GM21619 (cell line): ENCODE data around the gene TMEM185B.
"Not testable (repeated sequence)": the region's sequence is repeated elsewhere in the genome, so short reads cannot be mapped to it uniquely, and the experiment has no call there.

Experiments
- ATAC-seq: cut with Tn5 transposase; IDR thresholded peaks from one replicate; pipeline ENCODE4 v1.9.1; 2021; ENCODE audit not compliant: unreplicated experiment

The TMEM185B gene

GRCh38 chr2:120223034-120223912 is at the start of gene TMEM185B:
TMEM185B (minus strand) TSS chr2:120223400; CDS start chr2:120222976, 424 bp downstream.
- peak; percentile 86 for ATAC-seq

GRCh38 chr2:120271711-120272379 is 48.6 kb upstream of the TMEM185B start:
- no peak for ATAC-seq

GRCh38 chr2:120269816-120270215 is 46.6 kb upstream of the TMEM185B start:
- ATAC-seq = no peak

GRCh38 chr2:120269076-120269744 is 46.0 kb upstream of the TMEM185B start:
- no peak for ATAC-seq

- no peak for ATAC-seq
These were observed 44.1 kb upstream of the TMEM185B start for GRCh38 chr2:120267348-120267747.

- no peak for ATAC-seq
These were observed 41.8 kb upstream of the TMEM185B start for GRCh38 chr2:120265006-120265405.

GRCh38 chr2:120262761-120263428 is 39.7 kb upstream of the TMEM185B start:
- no peak for ATAC-seq

- no peak for ATAC-seq
These were observed 39.0 kb upstream of the TMEM185B start for GRCh38 chr2:120262150-120262549.

- ATAC-seq = peak; percentile 94
These were observed 38.3 kb upstream of the TMEM185B start for GRCh38 chr2:120261387-120262006.

GRCh38 chr2:120260736-120261135 is 37.5 kb upstream of the TMEM185B start:
- ATAC-seq = no peak

GRCh38 chr2:120259939-120260338 is 36.7 kb upstream of the TMEM185B start:
- ATAC-seq = not testable (repeated sequence)

- ATAC-seq = no peak
These were observed 35.0 kb upstream of the TMEM185B start for GRCh38 chr2:120258196-120258595.

GRCh38 chr2:120257522-120257921 is 34.3 kb upstream of the TMEM185B start:
- ATAC-seq = no peak

GRCh38 chr2:120256651-120257000 is 33.4 kb upstream of the TMEM185B start:
- ATAC-seq = no peak

- ATAC-seq = no peak
These were observed 32.9 kb upstream of the TMEM185B start for GRCh38 chr2:120255986-120256650.

- ATAC-seq = no peak
These were observed 31.9 kb upstream of the TMEM185B start for GRCh38 chr2:120255071-120255470.

- ATAC-seq = no peak
These were observed 31.0 kb upstream of the TMEM185B start for GRCh38 chr2:120254178-120254577.

- ATAC-seq = peak; percentile 37
These were observed 30.1 kb upstream of the TMEM185B start for GRCh38 chr2:120253021-120253882.
